ENCODE data around the gene CRB1. TPM values are rescaled to one million over a fixed set of nuclear protein-coding genes. Genes with fewer than 3 reads are reported as not detected.

The CRB1 gene
- total and polyA plus RNA-seq, 2 experiments from 2014 or later, result 0.27 to 0.56 TPM

- TF ChIP-seq ZNF331 (CRISPR knock-in tag; IDR thresholded peaks at IDR 0.05; ENCODE audit: low read depth), result no peak
- TF ChIP-seq, protein P1, sequence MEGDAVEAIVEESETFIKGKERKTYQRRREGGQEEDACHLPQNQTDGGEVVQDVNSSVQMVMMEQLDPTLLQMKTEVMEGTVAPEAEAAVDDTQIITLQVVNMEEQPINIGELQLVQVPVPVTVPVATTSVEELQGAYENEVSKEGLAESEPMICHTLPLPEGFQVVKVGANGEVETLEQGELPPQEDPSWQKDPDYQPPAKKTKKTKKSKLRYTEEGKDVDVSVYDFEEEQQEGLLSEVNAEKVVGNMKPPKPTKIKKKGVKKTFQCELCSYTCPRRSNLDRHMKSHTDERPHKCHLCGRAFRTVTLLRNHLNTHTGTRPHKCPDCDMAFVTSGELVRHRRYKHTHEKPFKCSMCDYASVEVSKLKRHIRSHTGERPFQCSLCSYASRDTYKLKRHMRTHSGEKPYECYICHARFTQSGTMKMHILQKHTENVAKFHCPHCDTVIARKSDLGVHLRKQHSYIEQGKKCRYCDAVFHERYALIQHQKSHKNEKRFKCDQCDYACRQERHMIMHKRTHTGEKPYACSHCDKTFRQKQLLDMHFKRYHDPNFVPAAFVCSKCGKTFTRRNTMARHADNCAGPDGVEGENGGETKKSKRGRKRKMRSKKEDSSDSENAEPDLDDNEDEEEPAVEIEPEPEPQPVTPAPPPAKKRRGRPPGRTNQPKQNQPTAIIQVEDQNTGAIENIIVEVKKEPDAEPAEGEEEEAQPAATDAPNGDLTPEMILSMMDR (conservative IDR thresholded peaks at IDR 0.05; ENCODE audit: low read depth in 2 of 2), result no peak
- no peak for TF ChIP-seq ZNF462 (CRISPR knock-in tag; IDR thresholded peaks at IDR 0.05)
- no peak for TF ChIP-seq EZH2 (IDR thresholded peaks at IDR 0.05; ENCODE audit: low read depth, unreplicated experiment)
- no peak for TF ChIP-seq ZNF114 (CRISPR knock-in tag; IDR thresholded peaks at IDR 0.05)
- TF ChIP-seq CREB1 (CRISPR knock-in tag; IDR thresholded peaks at IDR 0.05; ENCODE audit: low read depth), result no peak
Observed at GRCh38 chr1:197343663-197344273, 75.7 kb downstream of the CRB1 start (continued).
